Subcutaneous adipose tissue (tissue), 4 donors: Measurements from ENCODE around the gene ANTXR1. TPM values are rescaled to one million over a fixed set of nuclear protein-coding genes. Genes with fewer than 3 reads are reported as not detected.

Source experiments
- total RNA-seq, 4 donors: library from RNA; depleted of rRNA; stranded (reverse); fragments of >200 nt; gene quantifications; one replicate each; pipeline ENCODE4 v1.1.0, GENCODE V29; 2016
- TF ChIP-seq, protein P1 (sequence below): fragments of 450-650 bp; IDR thresholded peaks from one replicate; pipeline ENCODE4 v1.5.1; 2016; ENCODE audit warnings: low read depth, mild to moderate bottlenecking, control low read depth, antibody characterized with exemption, moderate library complexity

Gene ANTXR1
- total RNA-seq, 4 donors from 2014 or later, result 45.4 to 88.7 (median 67.0) TPM

DNA sequence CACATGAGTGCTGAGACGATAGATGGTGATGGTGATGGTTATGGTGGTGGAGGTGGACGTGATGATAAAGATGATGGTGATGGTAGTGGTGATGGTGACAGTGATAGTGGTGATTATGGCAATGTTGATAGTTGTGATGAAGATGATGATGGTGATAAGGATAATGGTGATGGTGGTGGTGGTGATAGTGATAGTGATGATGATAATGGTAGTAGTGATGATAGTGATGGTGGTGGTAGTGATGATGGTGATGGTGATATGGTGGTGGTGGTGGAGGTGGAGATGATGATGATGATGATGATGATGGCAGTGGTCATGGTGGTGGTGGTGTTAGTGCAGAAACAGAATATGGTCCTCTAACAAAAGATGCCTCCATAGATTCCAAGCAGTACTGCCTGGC is 10.3 kb downstream of the ANTXR1 start:
- TF ChIP-seq, protein P1, sequence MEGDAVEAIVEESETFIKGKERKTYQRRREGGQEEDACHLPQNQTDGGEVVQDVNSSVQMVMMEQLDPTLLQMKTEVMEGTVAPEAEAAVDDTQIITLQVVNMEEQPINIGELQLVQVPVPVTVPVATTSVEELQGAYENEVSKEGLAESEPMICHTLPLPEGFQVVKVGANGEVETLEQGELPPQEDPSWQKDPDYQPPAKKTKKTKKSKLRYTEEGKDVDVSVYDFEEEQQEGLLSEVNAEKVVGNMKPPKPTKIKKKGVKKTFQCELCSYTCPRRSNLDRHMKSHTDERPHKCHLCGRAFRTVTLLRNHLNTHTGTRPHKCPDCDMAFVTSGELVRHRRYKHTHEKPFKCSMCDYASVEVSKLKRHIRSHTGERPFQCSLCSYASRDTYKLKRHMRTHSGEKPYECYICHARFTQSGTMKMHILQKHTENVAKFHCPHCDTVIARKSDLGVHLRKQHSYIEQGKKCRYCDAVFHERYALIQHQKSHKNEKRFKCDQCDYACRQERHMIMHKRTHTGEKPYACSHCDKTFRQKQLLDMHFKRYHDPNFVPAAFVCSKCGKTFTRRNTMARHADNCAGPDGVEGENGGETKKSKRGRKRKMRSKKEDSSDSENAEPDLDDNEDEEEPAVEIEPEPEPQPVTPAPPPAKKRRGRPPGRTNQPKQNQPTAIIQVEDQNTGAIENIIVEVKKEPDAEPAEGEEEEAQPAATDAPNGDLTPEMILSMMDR, result no peak

GRCh38 chr2:69026026-69026425 is 13.0 kb downstream of the ANTXR1 start:
- TF ChIP-seq, protein P1, result no peak

DNA sequence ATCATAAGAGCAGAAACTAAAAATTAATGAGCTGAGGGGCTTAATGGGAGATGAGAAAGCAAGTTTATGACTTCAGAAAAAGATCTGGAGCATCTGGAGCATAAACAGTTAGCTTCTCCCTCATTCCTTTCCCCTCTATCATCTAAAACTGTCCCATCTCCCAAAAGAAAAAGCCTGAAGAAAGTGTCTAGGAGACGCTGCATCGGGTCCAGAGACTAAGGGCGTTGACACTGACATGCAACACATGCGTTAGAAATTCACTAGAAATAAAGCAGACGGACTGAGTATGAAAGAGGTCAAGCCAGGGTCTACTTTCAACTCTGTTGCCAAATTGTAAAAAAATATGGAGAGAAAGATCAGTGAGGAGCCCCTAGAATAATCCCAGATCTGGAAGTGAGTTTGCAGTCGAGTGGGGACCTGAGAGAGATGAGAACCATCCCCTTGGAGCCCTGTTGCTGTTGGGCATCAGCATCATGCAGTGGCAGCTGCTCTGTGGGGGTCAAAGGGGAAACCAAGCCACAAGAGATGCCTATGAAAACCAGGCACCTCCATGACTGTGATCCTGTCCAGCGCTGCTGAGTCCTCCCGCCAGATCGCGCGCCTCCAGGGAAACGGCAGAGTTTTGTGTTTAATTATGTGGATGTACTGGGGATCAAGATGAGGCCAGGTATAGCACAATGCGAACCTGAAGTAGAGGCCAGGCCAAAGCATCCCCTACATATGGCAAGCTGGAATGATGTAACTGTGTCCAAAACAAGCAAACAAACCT is 13.9 kb downstream of the ANTXR1 start:
- TF ChIP-seq, protein P1, result no peak

- TF ChIP-seq, protein P1, result no peak
Measured at GRCh38 chr2:69030800-69031428, 17.9 kb downstream of the ANTXR1 start.

GRCh38 chr2:69031466-69031865 is 18.5 kb downstream of the ANTXR1 start:
- TF ChIP-seq, protein P1, result no peak

GRCh38 chr2:69032336-69032735 is 19.4 kb downstream of the ANTXR1 start:
- TF ChIP-seq, protein P1, result no peak

DNA sequence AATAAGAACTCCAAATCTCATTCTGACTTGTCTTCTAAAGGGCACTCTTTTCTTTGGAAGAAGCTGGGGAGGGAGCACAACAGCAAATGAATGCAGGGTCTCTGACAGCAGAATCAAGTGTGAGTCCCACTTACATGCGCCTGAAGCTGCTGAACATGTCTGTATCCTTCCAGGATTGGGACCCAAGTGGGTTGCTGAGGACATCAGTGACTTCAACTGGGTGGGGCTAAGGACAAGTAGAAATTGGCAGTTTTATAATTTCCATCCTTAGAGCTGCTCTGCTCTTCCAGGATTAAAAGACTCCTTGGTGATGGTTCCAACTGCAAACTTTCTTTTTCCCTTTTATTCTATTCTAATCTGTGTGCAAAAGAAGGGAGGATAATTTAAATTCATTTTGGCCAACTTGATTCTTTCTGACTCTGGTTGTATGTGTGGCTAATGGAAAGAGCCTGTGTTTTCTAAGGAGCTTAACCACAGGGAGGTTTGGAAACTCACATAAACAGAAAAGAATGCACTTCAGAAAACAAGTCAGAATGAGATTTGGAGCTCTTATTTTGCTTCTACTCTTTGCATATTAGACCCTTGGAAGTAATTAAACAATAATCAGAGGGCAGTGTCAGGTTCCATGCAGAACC is 20.6 kb downstream of the ANTXR1 start:
- TF ChIP-seq, protein P1, result no peak
